Erythroblast (primary cell): ENCODE data around the gene C1QL3.

Source experiments
- GATA1 ChIP-seq: IDR thresholded peaks from 2 replicates; pipeline ENCODE4 v1.6.1; 2011; ENCODE audit warnings: low read depth, mild to moderate bottlenecking, control low read depth, low read length, moderate library complexity
- POLR2A ChIP-seq: IDR thresholded peaks from 2 replicates; pipeline ENCODE4 v1.6.1; 2011; ENCODE audit warnings: mild to moderate bottlenecking, low read length

GRCh38 chr10:16481052-16481728 lies 40.5 kb downstream of the C1QL3 start:
- no peak for TF ChIP-seq POLR2A
- TF ChIP-seq GATA1 = no peak
